ENCODE measurements around the gene CIRBP. TPM values are rescaled to one million over a fixed set of nuclear protein-coding genes. Genes with fewer than 3 reads are reported as not detected.

Gene CIRBP
- total and polyA plus RNA-seq, 2 of the 13 experiments (the other 11 are each of a cell fraction or from before 2014, with no cell fraction given), result 133 to 140 TPM

DNA sequence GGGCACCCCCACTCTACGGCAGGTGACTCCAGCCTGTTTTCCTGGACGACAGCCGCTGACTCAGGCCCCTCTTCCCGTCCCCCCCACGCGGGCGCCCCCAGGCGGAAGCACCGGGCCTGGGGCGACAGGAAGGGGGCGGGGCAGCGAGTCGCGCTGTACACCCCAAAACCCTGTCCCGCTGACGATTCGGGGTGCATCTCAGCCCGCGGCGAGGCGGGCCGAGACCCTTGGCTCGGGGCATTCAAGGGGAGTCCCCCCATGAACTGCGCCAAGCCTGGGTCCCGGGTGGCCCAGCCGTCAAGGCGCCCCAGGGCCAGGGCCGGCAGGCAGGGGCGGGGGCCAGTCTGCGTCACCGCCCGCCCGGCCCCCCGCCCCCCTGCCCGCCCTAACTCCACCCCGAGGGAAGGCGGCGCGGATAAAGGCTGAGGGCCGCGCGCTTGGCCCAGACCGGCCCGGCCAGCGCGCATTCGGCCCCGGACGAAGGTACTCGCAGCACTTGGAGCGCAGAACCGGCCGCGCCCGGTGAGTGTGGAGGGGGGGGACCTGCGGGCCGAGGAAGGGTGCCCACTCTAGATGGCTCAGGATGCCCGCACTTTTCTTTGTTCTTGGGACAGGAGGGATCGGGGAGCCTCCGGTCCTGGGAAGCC, 20.9 kb upstream of the CIRBP start, which contains the start of gene MIDN (continued):
- TF ChIP-seq, protein P1, sequence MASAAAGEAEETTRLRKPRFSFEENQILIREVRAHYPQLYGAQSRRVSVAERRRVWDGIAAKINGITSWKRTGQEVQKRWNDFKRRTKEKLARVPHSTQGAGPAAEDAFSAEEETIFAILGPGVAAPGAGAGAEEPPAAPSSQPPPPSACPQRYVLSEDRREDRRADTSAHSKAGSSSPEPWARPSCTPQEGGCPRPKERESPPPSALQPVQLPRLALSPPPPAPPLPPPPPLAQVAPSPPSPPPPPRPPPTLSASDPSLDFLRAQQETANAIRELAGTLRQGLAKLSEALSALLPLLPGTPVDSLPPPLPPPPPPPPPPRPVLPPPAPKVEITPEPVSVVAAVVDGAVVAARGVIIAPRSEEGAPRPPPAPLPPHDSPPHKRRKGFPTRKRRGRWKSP (CRISPR knock-in tag; IDR thresholded peaks at IDR 0.05), result peak; percentile 68
- no peak for TF ChIP-seq LCORL (IDR thresholded peaks at IDR 0.05)
- 0 out of 2 replicates have a peak, but pooled peaks have one; percentile 30 for TF ChIP-seq LCORL (CRISPR knock-in tag; IDR thresholded peaks at IDR 0.05)
- TF ChIP-seq, protein P2, sequence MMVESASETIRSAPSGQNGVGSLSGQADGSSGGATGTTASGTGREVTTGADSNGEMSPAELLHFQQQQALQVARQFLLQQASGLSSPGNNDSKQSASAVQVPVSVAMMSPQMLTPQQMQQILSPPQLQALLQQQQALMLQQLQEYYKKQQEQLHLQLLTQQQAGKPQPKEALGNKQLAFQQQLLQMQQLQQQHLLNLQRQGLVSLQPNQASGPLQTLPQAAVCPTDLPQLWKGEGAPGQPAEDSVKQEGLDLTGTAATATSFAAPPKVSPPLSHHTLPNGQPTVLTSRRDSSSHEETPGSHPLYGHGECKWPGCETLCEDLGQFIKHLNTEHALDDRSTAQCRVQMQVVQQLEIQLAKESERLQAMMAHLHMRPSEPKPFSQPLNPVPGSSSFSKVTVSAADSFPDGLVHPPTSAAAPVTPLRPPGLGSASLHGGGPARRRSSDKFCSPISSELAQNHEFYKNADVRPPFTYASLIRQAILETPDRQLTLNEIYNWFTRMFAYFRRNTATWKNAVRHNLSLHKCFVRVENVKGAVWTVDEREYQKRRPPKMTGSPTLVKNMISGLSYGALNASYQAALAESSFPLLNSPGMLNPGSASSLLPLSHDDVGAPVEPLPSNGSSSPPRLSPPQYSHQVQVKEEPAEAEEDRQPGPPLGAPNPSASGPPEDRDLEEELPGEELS (CRISPR knock-in tag; IDR thresholded peaks at IDR 0.05), result no peak
- no peak; the same call in 1 of the 2 replicates for TF ChIP-seq IRF2 (CRISPR knock-in tag; IDR thresholded peaks at IDR 0.05)
- peak; percentile 40; the same call in 1 of the 2 replicates for TF ChIP-seq ARNTL (CRISPR knock-in tag; IDR thresholded peaks at IDR 0.05)
- TF ChIP-seq JDP2 (CRISPR knock-in tag; IDR thresholded peaks at IDR 0.05; ENCODE audit: borderline replicate concordance), result no peak; the same call in 1 of the 2 replicates
- peak; percentile 33 for TF ChIP-seq DBP (CRISPR knock-in tag; IDR thresholded peaks at IDR 0.05; ENCODE audit: not compliant biosample characterization)
- peak; percentile 54; the same call in 1 of the 2 replicates for TF ChIP-seq ZNF501 (CRISPR knock-in tag; IDR thresholded peaks at IDR 0.05)
- TF ChIP-seq ZFYVE20 (CRISPR knock-in tag; IDR thresholded peaks at IDR 0.05; ENCODE audit: borderline replicate concordance, low read depth), result no peak
- no peak for TF ChIP-seq ZNF709 (CRISPR knock-in tag; IDR thresholded peaks at IDR 0.05)
- TF ChIP-seq POGK (CRISPR knock-in tag; conservative IDR thresholded peaks at IDR 0.05), result 0 out of 2 replicates have a peak, but pooled peaks have one; percentile 36
- TF ChIP-seq CERS6 (CRISPR knock-in tag; IDR thresholded peaks at IDR 0.05), result no peak
- 0 out of 2 replicates have a peak, but pooled peaks have one; percentile 38 for TF ChIP-seq ZNF563 (CRISPR knock-in tag; IDR thresholded peaks at IDR 0.05)
- TF ChIP-seq TBP (CRISPR knock-in tag; IDR thresholded peaks at IDR 0.05), result no peak
- TF ChIP-seq, protein P3, sequence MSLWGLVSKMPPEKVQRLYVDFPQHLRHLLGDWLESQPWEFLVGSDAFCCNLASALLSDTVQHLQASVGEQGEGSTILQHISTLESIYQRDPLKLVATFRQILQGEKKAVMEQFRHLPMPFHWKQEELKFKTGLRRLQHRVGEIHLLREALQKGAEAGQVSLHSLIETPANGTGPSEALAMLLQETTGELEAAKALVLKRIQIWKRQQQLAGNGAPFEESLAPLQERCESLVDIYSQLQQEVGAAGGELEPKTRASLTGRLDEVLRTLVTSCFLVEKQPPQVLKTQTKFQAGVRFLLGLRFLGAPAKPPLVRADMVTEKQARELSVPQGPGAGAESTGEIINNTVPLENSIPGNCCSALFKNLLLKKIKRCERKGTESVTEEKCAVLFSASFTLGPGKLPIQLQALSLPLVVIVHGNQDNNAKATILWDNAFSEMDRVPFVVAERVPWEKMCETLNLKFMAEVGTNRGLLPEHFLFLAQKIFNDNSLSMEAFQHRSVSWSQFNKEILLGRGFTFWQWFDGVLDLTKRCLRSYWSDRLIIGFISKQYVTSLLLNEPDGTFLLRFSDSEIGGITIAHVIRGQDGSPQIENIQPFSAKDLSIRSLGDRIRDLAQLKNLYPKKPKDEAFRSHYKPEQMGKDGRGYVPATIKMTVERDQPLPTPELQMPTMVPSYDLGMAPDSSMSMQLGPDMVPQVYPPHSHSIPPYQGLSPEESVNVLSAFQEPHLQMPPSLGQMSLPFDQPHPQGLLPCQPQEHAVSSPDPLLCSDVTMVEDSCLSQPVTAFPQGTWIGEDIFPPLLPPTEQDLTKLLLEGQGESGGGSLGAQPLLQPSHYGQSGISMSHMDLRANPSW (CRISPR knock-in tag; IDR thresholded peaks at IDR 0.05; ENCODE audit: borderline replicate concordance), result no peak
- TF ChIP-seq AHR (CRISPR knock-in tag; IDR thresholded peaks at IDR 0.05), result no peak
- TF ChIP-seq SIN3B (IDR thresholded peaks at IDR 0.05; ENCODE audit: low read length), result no peak
- 0 out of 2 replicates have a peak, but pooled peaks have one; percentile 19 for TF ChIP-seq KLF11 (CRISPR knock-in tag; IDR thresholded peaks at IDR 0.05)
- no peak for TF ChIP-seq JARID2 (CRISPR knock-in tag; IDR thresholded peaks at IDR 0.05; ENCODE audit: insufficient replicate concordance)

Measured in HepG2 (cell line).